Smooth muscle cell (in vitro differentiated cells): ENCODE data around the gene AANAT. TPM values are rescaled to one million over a fixed set of nuclear protein-coding genes. Genes with fewer than 3 reads are reported as not detected.

Source experiments
- DNase-seq: peaks from one replicate; lab custom pipeline; 2025; ENCODE audit not compliant: unreplicated experiment; lab: John Stamatoyannopoulos, UW
- H2AFZ ChIP-seq: fragments of 200-600 bp; sonication (generic); 2 replicates; pipeline ENCODE4 v1.6.0; 2016; ENCODE audit warnings: antibody characterized with exemption, low read depth, mild to moderate bottlenecking
- H3F3A ChIP-seq: fragments of 200-600 bp; sonication (generic); 2 replicates; pipeline ENCODE4 v1.6.0; 2017; ENCODE audit warnings: antibody characterized with exemption, low read depth
- H3K27ac ChIP-seq: fragments of 200-600 bp; sonication (generic); 2 replicates; pipeline ENCODE4 v1.5.1; 2016; ENCODE audit warnings: low read depth, mild to moderate bottlenecking
- H3K27me3 ChIP-seq: fragments of 200-600 bp; sonication (generic); 2 replicates; pipeline ENCODE4 v1.6.1; 2016; ENCODE audit warnings: low read depth, mild to moderate bottlenecking
- H3K36me3 ChIP-seq: fragments of 200-600 bp; sonication (generic); 2 replicates; pipeline ENCODE4 v1.5.1; 2016; ENCODE audit warnings: low read depth
- H3K4me1 ChIP-seq: fragments of 200-600 bp; sonication (generic); 2 replicates; pipeline ENCODE4 v1.5.1; 2016; ENCODE audit warnings: low read depth
- H3K4me2 ChIP-seq: fragments of 200-600 bp; sonication (generic); 2 replicates; pipeline ENCODE4 v1.6.0; 2016; ENCODE audit warnings: mild to moderate bottlenecking
- H3K4me3 ChIP-seq: fragments of 200-600 bp; sonication (generic); 2 replicates; pipeline ENCODE4 v1.5.1; 2016; ENCODE audit warnings: mild to moderate bottlenecking
- H3K79me2 ChIP-seq: fragments of 200-600 bp; sonication (generic); 2 replicates; pipeline ENCODE4 v1.6.0; 2016; ENCODE audit warnings: low read depth, mild to moderate bottlenecking
- H3K9ac ChIP-seq: fragments of 200-600 bp; sonication (generic); 2 replicates; pipeline ENCODE4 v1.6.0; 2016; ENCODE audit warnings: low read depth
- H3K9me3 ChIP-seq: fragments of 200-600 bp; sonication (generic); replicated peaks from 2 replicates; pipeline ENCODE4 v1.5.1; 2016; ENCODE audit warnings: low read depth
- H4K20me1 ChIP-seq: fragments of 200-600 bp; sonication (generic); 2 replicates; pipeline ENCODE4 v1.6.0; 2016; ENCODE audit warnings: low read depth
- CTCF ChIP-seq: fragments of 200-600 bp; sonication (generic); IDR thresholded peaks from 2 replicates; pipeline ENCODE4 v1.5.1; 2017; ENCODE audit warnings: borderline replicate concordance, mild to moderate bottlenecking, antibody characterized with exemption; ENCODE audit not compliant: insufficient read depth, poor library complexity, severe bottlenecking
- WGBS: methylation state at CpG from one replicate; pipeline ENCODE4 v1.1.7; 2016; ENCODE audit warnings: low lambda C conversion rate; 5-methylcytosine and 5-hydroxymethylcytosine counted together
- polyA plus RNA-seq: library from polyadenylated mRNA; unstranded; fragments of >200 nt; fragmentation: Nextera tagmentation; extraction: Ambion mirVana; gene quantifications from 2 replicates; pipeline ENCODE4 v1.2.1, GENCODE V29; 2016
- total RNA-seq: library from RNA; depleted of rRNA; stranded (reverse); fragments of >200 nt; gene quantifications from 2 replicates; pipeline ENCODE4 v1.2.3, GENCODE V29; 2014

AANAT gene
- total and polyA plus RNA-seq, 2 experiments from 2014 or later = not detected

DNA sequence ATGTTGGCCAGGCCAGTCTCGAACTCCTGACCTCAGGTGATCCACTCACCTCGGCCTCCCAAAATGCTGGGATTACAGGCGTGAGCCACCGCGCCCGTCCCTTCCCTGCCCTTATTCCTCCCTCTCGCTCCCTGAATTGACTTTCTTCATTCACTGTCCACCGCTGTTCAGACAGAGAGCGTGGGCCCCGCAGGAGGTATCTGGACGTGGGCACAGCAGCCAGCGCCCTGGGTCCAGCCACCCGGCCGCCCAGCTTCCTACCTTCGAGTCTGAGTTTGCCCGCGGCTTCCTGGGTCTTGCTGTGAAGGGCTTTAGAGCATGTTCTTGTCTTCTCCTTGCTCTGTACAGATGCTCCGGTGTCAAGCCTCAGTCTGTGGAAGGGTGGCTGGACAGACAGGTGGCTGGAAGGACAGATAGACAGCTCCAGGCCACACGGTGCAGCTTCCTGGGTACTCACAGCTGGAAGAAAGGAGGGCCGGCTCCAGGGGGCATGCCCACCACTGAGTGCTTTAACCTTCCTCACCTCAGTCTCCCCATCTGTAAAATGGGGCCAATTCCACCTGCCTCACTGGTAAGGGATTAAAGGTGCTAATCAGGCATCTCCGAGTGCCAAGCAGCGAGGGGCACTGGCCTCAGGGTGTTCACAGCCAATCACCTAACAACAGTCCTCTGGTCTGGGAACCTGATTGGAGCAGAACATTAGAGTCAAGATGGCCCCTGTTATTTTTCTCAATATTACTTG lies 20.2 kb downstream of the AANAT start:
- Histone ChIP-seq H3K9ac (no peak overlapping the region), H3K4me1 (no peaks in the 10 kb centered on the region), H3K9me3 (no peaks in the 10 kb centered on the region), H3F3A (no peaks in the 10 kb centered on the region), H3K4me3 (no peak overlapping the region), H3K27ac (no peak overlapping the region), H3K36me3 (no peaks in the 10 kb centered on the region), H3K79me2 (no peaks in the 10 kb centered on the region), H2AFZ (no peak overlapping the region), H4K20me1 (peaks cover 17% of the 10 kb centered on the region), H3K4me2 (no peak overlapping the region), H3K27me3 (no peaks in the 10 kb centered on the region)
- DNase-seq = no peak
- 97% methylated on average over 22 of the region's 22 CpGs for WGBS
- TF ChIP-seq CTCF = no peak

GRCh38 chr17:76490112-76490710 lies 22.8 kb downstream of the AANAT start:
- Histone ChIP-seq H3K27ac (no peak overlapping the region), H3K36me3 (no peaks in the 10 kb centered on the region), H3K79me2 (no peaks in the 10 kb centered on the region), H3K27me3 (no peaks in the 10 kb centered on the region), H3K9me3 (no peaks in the 10 kb centered on the region), H3K4me3 (no peak overlapping the region), H4K20me1 (peaks cover 20% of the 10 kb centered on the region), H3K4me1 (peaks cover 9% of the 10 kb centered on the region), H3K4me2 (no peak overlapping the region), H2AFZ (no peak overlapping the region), H3K9ac (no peak overlapping the region), H3F3A (no peaks in the 10 kb centered on the region)
- no peak for DNase-seq
- WGBS = 85% methylated on average over 10 of the region's 10 CpGs
- TF ChIP-seq CTCF = no peak

DNA sequence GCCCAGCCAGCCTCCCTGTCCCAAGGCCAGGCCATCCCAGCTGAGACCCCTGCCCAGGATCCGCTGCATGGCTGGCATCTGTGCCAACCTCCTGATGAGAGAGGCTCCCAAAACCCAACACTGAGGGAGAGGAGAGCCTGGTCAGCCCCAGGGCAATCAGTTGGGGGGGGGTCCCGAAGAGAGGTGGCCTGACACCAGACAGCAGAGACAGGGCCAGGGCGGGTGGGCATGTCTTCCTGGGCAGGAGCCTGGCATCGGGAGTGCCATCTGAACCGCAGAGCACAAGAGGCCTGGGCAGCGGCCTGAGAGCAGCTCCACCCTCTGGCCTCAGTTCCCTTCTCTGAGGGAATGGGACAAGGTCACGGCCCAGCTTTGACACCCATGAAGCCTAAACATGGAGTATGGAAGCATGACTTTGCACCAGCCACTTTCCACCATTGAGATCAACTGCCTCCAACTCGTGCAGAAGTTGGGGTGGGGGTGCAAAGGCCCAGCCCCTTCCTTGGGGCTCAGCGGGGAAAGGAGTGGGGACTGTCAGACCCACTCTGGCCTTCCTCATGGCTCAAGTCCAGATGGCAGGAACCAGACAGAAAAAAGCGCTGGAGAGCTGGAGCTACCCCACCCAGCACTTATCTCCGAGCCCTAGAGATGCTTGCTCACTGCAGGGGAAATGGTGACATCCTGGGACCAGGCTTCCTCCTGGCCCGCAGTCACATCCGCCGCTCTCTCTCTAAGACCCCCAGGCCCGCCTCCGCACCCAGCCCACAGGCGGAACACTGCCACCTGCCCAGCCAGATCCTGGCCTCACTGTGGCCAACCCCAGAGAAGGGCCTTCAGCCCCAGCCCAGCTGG lies 24.1 kb downstream of the AANAT start:
- WGBS = 94% methylated on average over 16 of the region's 17 CpGs
- Histone ChIP-seq H3K36me3 (no peaks in the 10 kb centered on the region), H3K27me3 (no peaks in the 10 kb centered on the region), H2AFZ (no peak overlapping the region), H3K9me3 (no peaks in the 10 kb centered on the region), H3K4me1 (peaks cover 9% of the 10 kb centered on the region), H3F3A (no peaks in the 10 kb centered on the region), H3K9ac (no peak overlapping the region), H3K4me2 (no peak overlapping the region), H4K20me1 (peaks cover 27% of the 10 kb centered on the region), H3K27ac (no peak overlapping the region), H3K79me2 (no peaks in the 10 kb centered on the region), H3K4me3 (no peak overlapping the region)
- no peak for TF ChIP-seq CTCF
- DNase-seq = no peak
